Neutrophil (primary cell): Measurements from ENCODE around the gene REPIN1.
"Not testable (repeated sequence)": the region's sequence is repeated elsewhere in the genome, so short reads cannot be mapped to it uniquely, and the experiment has no call there.

Experiments
- H3K27ac ChIP-seq: fragments of 200-600 bp; sonication (generic); 2 replicates; pipeline ENCODE4 v1.5.1; 2016; ENCODE audit warnings: mild to moderate bottlenecking, moderate library complexity
- H3K27me3 ChIP-seq: fragments of 200-600 bp; sonication (generic); 2 replicates; pipeline ENCODE4 v1.6.0; 2016; ENCODE audit warnings: mild to moderate bottlenecking
- H3K36me3 ChIP-seq: fragments of 200-600 bp; sonication (generic); 2 replicates; pipeline ENCODE4 v1.5.1; 2017
- H3K4me1 ChIP-seq, 2 experiments: fragments of 200-600 bp in 1 of 2; sonication (generic) in 1 of 2; 1 replicate in 1 of 2; 2 replicates in 1 of 2; pipeline versions ENCODE4 v1.5.1 to v1.6.1; 2013 to 2016; ENCODE audit warnings: low read depth in 1 of 2, low read length in 1 of 2, mild to moderate bottlenecking in 1 of 2, moderate library complexity in 1 of 2; ENCODE audit not compliant: control insufficient read depth in 1 of 2, insufficient read depth in 1 of 2
- H3K4me3 ChIP-seq, 2 experiments: fragments of 200-600 bp in 1 of 2; sonication (generic) in 1 of 2; 1 replicate in 1 of 2; 2 replicates in 1 of 2; pipeline ENCODE4 v1.5.1; 2013 to 2016; ENCODE audit warnings: low read depth in 1 of 2, low read length in 1 of 2, mild to moderate bottlenecking in 1 of 2, moderate library complexity in 1 of 2
- H3K9me3 ChIP-seq: fragments of 200-600 bp; sonication (generic); 2 replicates; pipeline ENCODE4 v1.5.1; 2016
- TF ChIP-seq, protein P1 (sequence below): fragments of 200-600 bp; sonication (generic); IDR thresholded peaks from 2 replicates; pipeline ENCODE4 v1.5.1; 2016; ENCODE audit warnings: antibody characterized with exemption

Gene REPIN1

DNA sequence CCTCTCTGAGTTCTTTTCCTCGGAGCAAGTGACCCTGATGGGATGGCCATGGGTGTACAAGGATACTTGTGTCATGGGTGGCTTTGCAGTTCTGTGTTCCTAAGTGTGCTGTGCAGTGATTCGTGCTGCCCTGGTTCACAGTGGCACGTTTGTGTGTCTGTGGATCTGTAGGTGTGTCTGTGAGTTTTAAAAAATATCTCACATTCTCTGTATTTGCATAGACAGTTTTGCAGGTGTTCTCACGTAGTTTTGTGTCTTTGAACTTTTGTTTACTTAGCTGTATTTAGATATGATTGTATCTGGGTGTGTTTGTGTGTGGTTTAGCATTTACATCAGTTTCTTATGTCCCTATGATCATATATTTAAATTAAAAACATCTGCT is 14.2 kb downstream of the REPIN1 start:
- H3K4me3 ChIP-seq, result no peak overlapping the region
- peaks cover 56% of the 10 kb centered on the region in 2 experiments for H3K4me1 ChIP-seq
- TF ChIP-seq, protein P1, sequence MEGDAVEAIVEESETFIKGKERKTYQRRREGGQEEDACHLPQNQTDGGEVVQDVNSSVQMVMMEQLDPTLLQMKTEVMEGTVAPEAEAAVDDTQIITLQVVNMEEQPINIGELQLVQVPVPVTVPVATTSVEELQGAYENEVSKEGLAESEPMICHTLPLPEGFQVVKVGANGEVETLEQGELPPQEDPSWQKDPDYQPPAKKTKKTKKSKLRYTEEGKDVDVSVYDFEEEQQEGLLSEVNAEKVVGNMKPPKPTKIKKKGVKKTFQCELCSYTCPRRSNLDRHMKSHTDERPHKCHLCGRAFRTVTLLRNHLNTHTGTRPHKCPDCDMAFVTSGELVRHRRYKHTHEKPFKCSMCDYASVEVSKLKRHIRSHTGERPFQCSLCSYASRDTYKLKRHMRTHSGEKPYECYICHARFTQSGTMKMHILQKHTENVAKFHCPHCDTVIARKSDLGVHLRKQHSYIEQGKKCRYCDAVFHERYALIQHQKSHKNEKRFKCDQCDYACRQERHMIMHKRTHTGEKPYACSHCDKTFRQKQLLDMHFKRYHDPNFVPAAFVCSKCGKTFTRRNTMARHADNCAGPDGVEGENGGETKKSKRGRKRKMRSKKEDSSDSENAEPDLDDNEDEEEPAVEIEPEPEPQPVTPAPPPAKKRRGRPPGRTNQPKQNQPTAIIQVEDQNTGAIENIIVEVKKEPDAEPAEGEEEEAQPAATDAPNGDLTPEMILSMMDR, result no peak
- no peak overlapping the region for H3K27ac ChIP-seq
- H3K27me3 ChIP-seq, result no peaks in the 10 kb centered on the region
- H3K9me3 ChIP-seq, result no peaks in the 10 kb centered on the region
- no peaks in the 10 kb centered on the region for H3K36me3 ChIP-seq

DNA sequence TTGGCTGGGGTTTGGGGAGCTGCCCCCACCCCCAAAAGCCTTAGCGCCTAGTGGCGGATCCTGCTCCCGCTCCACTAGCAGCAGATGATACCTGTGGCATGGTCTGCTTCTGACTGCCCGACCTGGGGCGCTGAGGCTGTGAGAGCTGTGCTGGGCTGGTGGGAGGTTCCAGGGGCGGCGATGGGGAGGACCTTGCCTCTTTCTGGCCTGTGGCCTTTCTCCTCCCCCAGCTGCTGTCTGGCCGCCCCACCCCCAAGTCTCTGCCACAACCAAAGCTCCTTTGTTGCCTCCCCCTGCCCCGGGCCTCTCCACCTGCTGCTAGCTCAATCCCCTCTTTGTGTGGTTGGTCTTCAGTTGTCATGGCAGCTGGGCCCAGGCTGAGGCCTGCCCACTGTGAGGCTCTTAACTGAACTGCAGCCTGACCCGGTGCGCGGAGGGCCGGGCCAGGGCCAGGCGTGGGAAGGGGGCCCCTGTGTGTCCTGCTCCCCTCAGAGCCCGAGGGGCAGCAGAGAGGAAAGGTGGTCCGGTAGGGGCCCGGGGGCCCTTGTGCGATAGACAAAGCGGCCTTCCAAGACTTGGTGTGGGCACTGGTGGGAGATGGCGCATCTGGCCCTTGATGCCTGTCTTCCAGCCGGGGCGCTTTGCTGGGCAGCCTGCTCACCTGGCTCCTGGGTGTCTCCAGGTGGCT is 15.2 kb downstream of the REPIN1 start:
- no peaks in the 10 kb centered on the region for H3K9me3 ChIP-seq
- peak overlapping the region; percentile 19 to 26 for H3K4me3 ChIP-seq
- TF ChIP-seq, protein P1, result no peak
- H3K27me3 ChIP-seq, result no peaks in the 10 kb centered on the region
- H3K4me1 ChIP-seq, result peaks cover 49 to 51% of the 10 kb centered on the region in 2 experiments
- no peaks in the 10 kb centered on the region for H3K36me3 ChIP-seq
- peak overlapping the region; percentile 71 for H3K27ac ChIP-seq

DNA sequence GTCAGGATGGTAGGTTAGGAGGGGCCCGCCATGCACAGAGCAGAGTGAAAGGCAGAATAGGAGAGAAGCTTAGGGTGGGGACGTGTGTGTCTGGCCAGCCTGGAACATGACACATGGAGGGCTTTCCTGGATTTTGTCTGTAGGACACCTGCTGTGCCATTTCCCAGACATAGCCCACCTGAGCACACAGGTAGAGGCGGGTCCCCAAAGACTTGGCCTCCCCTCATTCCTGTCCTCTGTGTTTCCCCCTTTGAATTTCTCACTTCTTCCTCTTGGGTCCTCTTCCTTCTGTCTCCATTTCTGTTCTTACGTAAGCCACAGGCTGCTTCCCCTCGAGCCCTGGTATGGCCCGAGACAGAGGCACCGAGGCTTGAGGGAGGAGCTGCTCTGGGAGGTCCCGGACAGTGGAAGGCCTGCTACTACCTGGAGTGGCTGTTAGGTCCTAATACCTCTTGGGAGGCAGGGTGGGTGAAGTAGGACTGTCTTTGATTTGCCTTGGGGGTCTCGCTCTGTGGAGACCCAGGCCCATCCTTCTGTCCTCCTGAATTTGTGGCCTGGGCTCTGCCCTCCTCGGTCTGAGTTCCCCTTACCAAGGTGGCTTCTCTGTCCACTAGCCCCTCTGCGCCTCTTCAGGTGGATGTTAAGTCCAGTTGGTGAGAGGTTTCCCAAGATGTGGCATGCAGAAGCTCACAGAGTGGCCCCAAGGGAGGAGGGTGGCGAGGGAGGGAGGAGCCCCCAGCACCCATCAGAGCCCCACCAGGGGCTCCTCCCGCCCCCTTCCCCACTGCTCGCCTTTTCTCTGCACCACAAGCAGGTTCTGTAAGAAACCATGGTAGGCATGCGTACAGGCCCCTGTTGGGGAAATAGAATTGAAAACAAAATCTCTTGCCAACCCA is 16.0 kb downstream of the REPIN1 start:
- peaks cover 47 to 52% of the 10 kb centered on the region in 2 experiments for H3K4me1 ChIP-seq
- TF ChIP-seq, protein P1, result no peak
- H3K27me3 ChIP-seq, result no peaks in the 10 kb centered on the region
- H3K4me3 ChIP-seq, result peak overlapping the region; percentile 19 to 26
- no peaks in the 10 kb centered on the region for H3K36me3 ChIP-seq
- H3K9me3 ChIP-seq, result no peaks in the 10 kb centered on the region
- H3K27ac ChIP-seq, result peak overlapping the region; percentile 71

DNA sequence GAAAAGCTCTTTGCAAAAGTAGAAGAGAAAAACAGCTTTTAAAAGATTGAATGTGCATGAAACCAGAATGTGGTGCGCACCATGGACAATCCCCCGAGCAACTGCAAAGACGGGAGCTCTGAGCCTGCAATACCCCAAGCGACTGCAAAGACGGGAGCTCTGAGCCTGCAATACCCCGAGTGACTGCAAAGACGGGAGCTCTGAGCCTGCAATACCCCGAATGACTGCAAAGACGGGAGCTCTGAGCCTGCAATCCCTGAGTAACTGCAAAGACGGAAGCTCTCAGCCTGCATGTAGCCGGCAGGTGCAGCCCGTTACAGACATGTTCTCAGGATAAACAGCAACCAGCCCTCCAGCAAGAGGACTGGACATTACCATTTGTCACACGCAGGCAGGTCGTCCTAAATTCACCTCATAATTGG is 16.7 kb downstream of the REPIN1 start:
- Histone ChIP-seq H3K27ac (peak overlapping the region; percentile 71), H3K36me3 (no peaks in the 10 kb centered on the region), H3K9me3 (no peaks in the 10 kb centered on the region), H3K27me3 (no peaks in the 10 kb centered on the region), H3K4me1 (peaks cover 40 to 46% of the 10 kb centered on the region in 2 experiments), H3K4me3 (peak overlapping the region; percentile 19 to 26)
- TF ChIP-seq, protein P1, result no peak

DNA sequence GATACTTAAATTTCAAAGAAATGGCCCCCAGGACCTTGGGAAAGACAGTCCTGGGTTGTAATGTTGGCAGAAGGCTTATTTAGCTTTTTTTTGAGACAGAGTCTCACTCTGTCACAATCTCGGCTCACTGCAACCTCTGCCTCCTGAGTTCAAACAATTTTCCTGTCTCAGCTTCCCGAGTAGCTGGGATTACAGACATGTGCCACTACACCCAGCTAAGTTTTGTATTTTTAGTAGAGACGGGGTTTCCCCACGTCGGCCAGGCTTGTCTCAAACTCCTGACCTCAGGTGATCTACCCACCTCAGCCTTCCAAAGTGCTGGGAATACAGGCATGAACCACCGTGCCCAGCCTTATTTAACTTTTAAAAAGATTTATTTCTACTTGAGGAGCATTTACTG is 17.3 kb downstream of the REPIN1 start:
- not testable (repeated sequence) for H3K27me3 ChIP-seq, H3K9me3 ChIP-seq, H3K4me3 ChIP-seq, H3K36me3 ChIP-seq
- Histone ChIP-seq H3K4me1 (peaks cover 35 to 40% of the 10 kb centered on the region in 2 experiments), H3K27ac (peak overlapping the region; percentile 71)

DNA sequence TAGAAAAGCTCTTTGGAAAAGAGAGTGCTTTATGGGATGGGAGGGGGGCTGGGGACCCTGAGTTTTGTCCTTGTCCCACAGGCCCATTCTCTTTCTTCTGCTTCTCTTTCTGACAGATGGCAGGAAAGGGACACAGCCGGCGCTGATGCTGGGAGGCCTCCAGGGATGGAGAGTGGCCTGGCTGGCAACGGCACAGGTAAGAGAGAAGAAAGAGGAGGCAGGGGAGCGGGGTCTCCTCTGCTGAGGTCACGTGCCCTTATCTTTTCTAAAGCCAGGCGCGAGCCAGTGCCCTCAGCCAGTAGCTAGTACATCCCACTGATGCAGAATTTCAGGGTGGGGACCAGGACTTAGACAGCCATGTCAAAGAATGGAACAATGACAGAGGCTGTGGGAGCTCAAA is 19.7 kb downstream of the REPIN1 start:
- peaks cover 29 to 36% of the 10 kb centered on the region in 2 experiments for H3K4me1 ChIP-seq
- H3K9me3 ChIP-seq, result no peaks in the 10 kb centered on the region
- no peak overlapping the region for H3K4me3 ChIP-seq
- no peak overlapping the region for H3K27ac ChIP-seq
- TF ChIP-seq, protein P1, result no peak
- no peaks in the 10 kb centered on the region for H3K27me3 ChIP-seq
- H3K36me3 ChIP-seq, result no peaks in the 10 kb centered on the region
